Endothelial cell of umbilical vein (primary cell): Measurements from ENCODE around the gene ARHGAP42. TPM values are rescaled to one million over a fixed set of nuclear protein-coding genes. Genes with fewer than 3 reads are reported as not detected.

Source experiments
- BruUV-seq: library from RNA; stranded (reverse); fragments of 400-500 nt; replicated peaks from 2 replicates; lab custom pipeline; 2021; lab: Mats Ljungman, UMichigan
- CTCF ChIA-PET: fragments of 300-600, 350-600 bp; sonication (Branson Sonifier 250); formaldehyde crosslinking; loops from one replicate; lab custom pipeline; 2021; ENCODE audit warnings: antibody characterized with exemption, inconsistent platforms; lab: Charles Lee
- POLR2A ChIA-PET: fragments of 300-600, 350-600 bp; sonication (Branson Sonifier 250); formaldehyde crosslinking; loops from one replicate; lab custom pipeline; 2021; ENCODE audit warnings: antibody characterized with exemption, inconsistent platforms; lab: Charles Lee
- DNase-seq: peaks from one replicate; pipeline ENCODE4 v3.0.0-alpha.2; 2011; ENCODE audit warnings: low read depth, low spot score
- FAIRE-seq: peaks from 2 replicates; lab custom pipeline; 2011; peaks lifted over from hg19 to GRCh38; lab: Jason Lieb, UNC
- H2AFZ ChIP-seq: 2 replicates; pipeline ENCODE4 v1.6.0; 2012; ENCODE audit warnings: low read depth, low read length, control low read depth, inconsistent platforms
- H3K27ac ChIP-seq: 2 replicates; pipeline ENCODE4 v1.5.1; 2011; ENCODE audit warnings: low read depth, mild to moderate bottlenecking, control low read depth, low read length, moderate library complexity; ENCODE audit not compliant: insufficient read depth
- H3K27me3 ChIP-seq, 2 experiments: 2 replicates each; pipeline versions ENCODE4 v1.6.0 to v1.6.1; 2011; ENCODE audit warnings: low read length in 2 of 2, mixed read lengths in 1 of 2; ENCODE audit not compliant: control insufficient read depth in 2 of 2, insufficient read depth in 2 of 2
- H3K36me3 ChIP-seq, 2 experiments: 2 replicates in 1 of 2; 3 replicates in 1 of 2; pipeline ENCODE4 v1.5.1; 2011; ENCODE audit warnings: low read length in 2 of 2, mild to moderate bottlenecking in 1 of 2, moderate library complexity in 1 of 2; ENCODE audit not compliant: control insufficient read depth in 2 of 2, insufficient read depth in 2 of 2; ENCODE audit errors: extremely low read depth in 1 of 2
- H3K4me1 ChIP-seq: 3 replicates; pipeline ENCODE4 v1.5.1; 2011; ENCODE audit warnings: mild to moderate bottlenecking, low read length; ENCODE audit not compliant: control insufficient read depth, insufficient read depth; ENCODE audit errors: extremely low read depth
- H3K4me2 ChIP-seq: 2 replicates; pipeline ENCODE4 v1.6.1; 2011; ENCODE audit warnings: low read length, control low read depth, mixed read lengths; ENCODE audit not compliant: insufficient read depth
- H3K4me3 ChIP-seq, 3 experiments: fragments of 200-600 bp in 1 of 3; sonication (generic), shearing (Covaris generic) in 1 of 3; replicated peaks in 1 of 3; 2 replicates each; pipeline ENCODE4 v1.5.1; 2011 to 2016; ENCODE audit warnings: control low read depth in 3 of 3, low read length in 3 of 3, mild to moderate bottlenecking in 2 of 3, inconsistent platforms in 1 of 3, low read depth in 1 of 3, moderate library complexity in 1 of 3; ENCODE audit not compliant: insufficient read depth in 1 of 3
- H3K79me2 ChIP-seq: 2 replicates; pipeline ENCODE4 v1.6.0; 2012; ENCODE audit warnings: low read length, inconsistent platforms; ENCODE audit not compliant: control insufficient read depth, insufficient read depth
- H3K9ac ChIP-seq: replicated peaks from 2 replicates; pipeline ENCODE3; 2011; ENCODE audit warnings: low read length, control low read depth; ENCODE audit not compliant: insufficient read depth; ENCODE audit errors: extremely low read depth
- H3K9me1 ChIP-seq: replicated peaks from 3 replicates; pipeline ENCODE4 v1.6.0; 2011; ENCODE audit warnings: mild to moderate bottlenecking, low read length; ENCODE audit not compliant: control insufficient read depth, insufficient read depth; ENCODE audit errors: extremely low read depth
- H3K9me3 ChIP-seq: replicated peaks from 2 replicates; pipeline ENCODE4 v1.5.1; 2012; ENCODE audit warnings: low read length, inconsistent platforms; ENCODE audit not compliant: control insufficient read depth, insufficient read depth
- H4K20me1 ChIP-seq: replicated peaks from 2 replicates; pipeline ENCODE3; 2011; ENCODE audit warnings: mild to moderate bottlenecking, low read length; ENCODE audit not compliant: control insufficient read depth, insufficient read depth; ENCODE audit errors: extremely low read depth
- EZH2 ChIP-seq: IDR thresholded peaks from 2 replicates; pipeline ENCODE4 v1.6.1; 2012; ENCODE audit warnings: borderline replicate concordance, low read depth, mild to moderate bottlenecking, moderate library complexity, low read length, inconsistent platforms; ENCODE audit not compliant: severe bottlenecking
- FOS ChIP-seq: IDR thresholded peaks from 2 replicates; pipeline ENCODE4 v1.6.1; 2011; ENCODE audit warnings: mild to moderate bottlenecking, low read length, moderate library complexity, borderline replicate concordance; ENCODE audit not compliant: insufficient read depth
- GATA2 ChIP-seq: IDR thresholded peaks from 2 replicates; pipeline ENCODE4 v1.7.0; 2011; ENCODE audit warnings: low read depth, mild to moderate bottlenecking, moderate library complexity, mixed read lengths, low read length; ENCODE audit not compliant: insufficient read length, insufficient read depth
- JUN ChIP-seq: IDR thresholded peaks from 2 replicates; pipeline ENCODE4 v1.6.1; 2011; ENCODE audit warnings: borderline replicate concordance, low read depth; ENCODE audit not compliant: insufficient read length, insufficient read depth
- MAX ChIP-seq: IDR thresholded peaks from 2 replicates; pipeline ENCODE4 v1.6.1; 2011; ENCODE audit not compliant: insufficient read depth, insufficient read length
- MYC ChIP-seq: IDR thresholded peaks from one replicate; pipeline ENCODE4 v1.6.1; 2011; ENCODE audit warnings: mild to moderate bottlenecking, low read depth, low read length
- POLR2A ChIP-seq: IDR thresholded peaks from 2 replicates; pipeline ENCODE4 v1.6.1; 2012; ENCODE audit warnings: low read depth, mild to moderate bottlenecking, control low read depth, low read length
- POLR2AphosphoS5 ChIP-seq: IDR thresholded peaks from 2 replicates; pipeline ENCODE4 v1.6.1; 2012; ENCODE audit warnings: low read depth, mild to moderate bottlenecking, control low read depth, low read length, moderate library complexity; ENCODE audit not compliant: insufficient read depth
- dilution Hi-C: fragments of 300-500 bp; cut with MboI; formaldehyde crosslinking; loops from one replicate; pipeline ENCODE4 v1.15.0; 2019; ENCODE audit warnings: low sequenced_read_pairs; ENCODE audit not compliant: extremely low pct_ligation_motif_present
- intact Hi-C: fragments of 100-400 bp; cut with micrococcal nuclease; formaldehyde crosslinking; loops from one replicate; pipeline ENCODE4 v1.10.0; 2022
- polyA plus RNA-seq, 4 experiments: library from polyadenylated mRNA; depleted of rRNA in 3 of 4; stranded (reverse) in 3 of 4; unstranded in 1 of 4; fragments of >200 nt; gene quantifications; 2 replicates each; pipeline versions ENCODE4 v1.2.1 to v1.2.3, GENCODE V29; 2011 to 2012; ENCODE audit warnings: missing spikeins in 1 of 4
- total RNA-seq: library from RNA; stranded (reverse); gene quantifications from 2 replicates; pipeline ENCODE4 v1.2.3, GENCODE V29; 2021
- TF ChIP-seq, protein P1 (sequence below), 2 donors: IDR thresholded peaks; 1 replicate in 1 of 2; 2 replicates in 1 of 2; pipeline ENCODE4 v1.5.1; 2011; ENCODE audit warnings: low read length in 2 of 2, mild to moderate bottlenecking in 2 of 2, moderate library complexity in 2 of 2, control low read depth in 1 of 2, inconsistent platforms in 1 of 2, low read depth in 1 of 2; ENCODE audit not compliant: insufficient read depth in 1 of 2; ENCODE audit errors: extremely low read depth in 1 of 2

The ARHGAP42 gene
- total and polyA plus RNA-seq, 2 donors (not counting 3 experiments of a cell fraction or from before 2014, with no cell fraction given) = 1.8 to 2.4 TPM

DNA sequence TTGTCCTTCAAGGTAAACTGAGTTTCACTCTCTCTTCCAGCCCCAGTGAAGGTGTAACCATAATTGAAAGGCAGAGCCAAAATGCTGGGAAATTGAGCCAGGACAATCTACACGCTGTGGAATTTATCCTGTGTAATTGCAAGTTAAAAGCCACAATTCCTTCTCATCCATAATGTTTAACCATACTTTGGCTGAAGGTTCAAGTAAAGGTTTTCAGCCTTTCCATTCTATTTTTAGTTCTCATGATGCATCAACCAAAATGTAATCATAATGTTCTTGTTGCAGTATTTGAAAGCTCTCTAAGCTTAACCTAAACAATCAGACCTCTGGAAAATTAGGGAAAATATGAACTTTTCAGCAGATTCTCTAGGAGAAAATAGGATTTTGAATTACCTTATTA, 14.0 kb upstream of the ARHGAP42 start:
- Histone ChIP-seq H2AFZ (no peak overlapping the region), H3K9me1 (no peaks in the 10 kb centered on the region), H3K27me3 (no peaks in the 10 kb centered on the region), H3K27ac (no peak overlapping the region), H3K4me2 (no peak overlapping the region), H4K20me1 (no peaks in the 10 kb centered on the region), H3K9me3 (no peaks in the 10 kb centered on the region), H3K36me3 (no peaks in the 10 kb centered on the region), H3K9ac (no peak overlapping the region), H3K79me2 (no peaks in the 10 kb centered on the region), H3K4me3 (no peak overlapping the region), H3K4me1 (no peaks in the 10 kb centered on the region)
- no peak for DNase-seq
- ChIA-PET POLR2A (no interaction called here), CTCF (interaction anchor here (1.5 kb wide), 1 partner anchor 97 kb away, joined by 3 read pairs; no protein-coding TSS in a partner anchor)
- no peak for FAIRE-seq
- TF ChIP-seq MAX (no peak), MYC (no peak), POLR2A (no peak), POLR2AphosphoS5 (no peak), GATA2 (no peak), JUN (no peak), FOS (no peak), EZH2 (no peak)
- TF ChIP-seq, protein P1, sequence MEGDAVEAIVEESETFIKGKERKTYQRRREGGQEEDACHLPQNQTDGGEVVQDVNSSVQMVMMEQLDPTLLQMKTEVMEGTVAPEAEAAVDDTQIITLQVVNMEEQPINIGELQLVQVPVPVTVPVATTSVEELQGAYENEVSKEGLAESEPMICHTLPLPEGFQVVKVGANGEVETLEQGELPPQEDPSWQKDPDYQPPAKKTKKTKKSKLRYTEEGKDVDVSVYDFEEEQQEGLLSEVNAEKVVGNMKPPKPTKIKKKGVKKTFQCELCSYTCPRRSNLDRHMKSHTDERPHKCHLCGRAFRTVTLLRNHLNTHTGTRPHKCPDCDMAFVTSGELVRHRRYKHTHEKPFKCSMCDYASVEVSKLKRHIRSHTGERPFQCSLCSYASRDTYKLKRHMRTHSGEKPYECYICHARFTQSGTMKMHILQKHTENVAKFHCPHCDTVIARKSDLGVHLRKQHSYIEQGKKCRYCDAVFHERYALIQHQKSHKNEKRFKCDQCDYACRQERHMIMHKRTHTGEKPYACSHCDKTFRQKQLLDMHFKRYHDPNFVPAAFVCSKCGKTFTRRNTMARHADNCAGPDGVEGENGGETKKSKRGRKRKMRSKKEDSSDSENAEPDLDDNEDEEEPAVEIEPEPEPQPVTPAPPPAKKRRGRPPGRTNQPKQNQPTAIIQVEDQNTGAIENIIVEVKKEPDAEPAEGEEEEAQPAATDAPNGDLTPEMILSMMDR (IDR thresholded peaks at IDR 0.05; ENCODE audit: extremely low read depth in 1 of 2, insufficient read depth in 1 of 2, low read depth in 1 of 2, low read length in 2 of 2) = no peak
- BruUV-seq = no TSS peak
- dilution Hi-C loops (no loop called here), intact Hi-C loops (no loop called here)
